NCI-H2029 treated with DMSO at 0.1 percent for 48 hours (cell line): ENCODE data around the gene PSMD13.
"Not testable (repeated sequence)": the region's sequence is repeated elsewhere in the genome, so short reads cannot be mapped to it uniquely, and the experiment has no call there.

Experiments
- DNase-seq: peaks from one replicate; lab custom pipeline; 2025; lab: John Stamatoyannopoulos, UW

Gene PSMD13

DNA sequence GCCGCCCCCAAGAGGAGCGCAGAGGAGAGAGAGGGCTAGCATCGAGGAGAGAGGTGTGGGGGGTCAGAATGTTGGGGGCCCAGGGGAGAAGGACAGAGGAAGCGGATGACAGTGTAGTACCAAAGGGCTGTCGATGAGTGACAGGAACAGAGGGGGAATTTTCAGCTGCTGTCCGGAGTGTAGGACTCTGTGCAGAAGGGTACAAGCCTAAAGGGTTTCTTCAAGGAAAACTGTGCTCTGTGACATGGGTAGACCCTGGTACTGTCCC is 36.1 kb downstream of the PSMD13 start:
- DNase-seq = no peak

GRCh38 chr11:276219-276618 is 39.4 kb downstream of the PSMD13 start:
- DNase-seq = no peak

- no peak for DNase-seq
These were observed 41.5 kb downstream of the PSMD13 start, which contains the start of gene NLRP6 for GRCh38 chr11:278001-278951. Gene NLRP6, plus strand, starts transcription at chr11:278407. Its CDS starts 163 bp downstream, at chr11:278570.

DNA sequence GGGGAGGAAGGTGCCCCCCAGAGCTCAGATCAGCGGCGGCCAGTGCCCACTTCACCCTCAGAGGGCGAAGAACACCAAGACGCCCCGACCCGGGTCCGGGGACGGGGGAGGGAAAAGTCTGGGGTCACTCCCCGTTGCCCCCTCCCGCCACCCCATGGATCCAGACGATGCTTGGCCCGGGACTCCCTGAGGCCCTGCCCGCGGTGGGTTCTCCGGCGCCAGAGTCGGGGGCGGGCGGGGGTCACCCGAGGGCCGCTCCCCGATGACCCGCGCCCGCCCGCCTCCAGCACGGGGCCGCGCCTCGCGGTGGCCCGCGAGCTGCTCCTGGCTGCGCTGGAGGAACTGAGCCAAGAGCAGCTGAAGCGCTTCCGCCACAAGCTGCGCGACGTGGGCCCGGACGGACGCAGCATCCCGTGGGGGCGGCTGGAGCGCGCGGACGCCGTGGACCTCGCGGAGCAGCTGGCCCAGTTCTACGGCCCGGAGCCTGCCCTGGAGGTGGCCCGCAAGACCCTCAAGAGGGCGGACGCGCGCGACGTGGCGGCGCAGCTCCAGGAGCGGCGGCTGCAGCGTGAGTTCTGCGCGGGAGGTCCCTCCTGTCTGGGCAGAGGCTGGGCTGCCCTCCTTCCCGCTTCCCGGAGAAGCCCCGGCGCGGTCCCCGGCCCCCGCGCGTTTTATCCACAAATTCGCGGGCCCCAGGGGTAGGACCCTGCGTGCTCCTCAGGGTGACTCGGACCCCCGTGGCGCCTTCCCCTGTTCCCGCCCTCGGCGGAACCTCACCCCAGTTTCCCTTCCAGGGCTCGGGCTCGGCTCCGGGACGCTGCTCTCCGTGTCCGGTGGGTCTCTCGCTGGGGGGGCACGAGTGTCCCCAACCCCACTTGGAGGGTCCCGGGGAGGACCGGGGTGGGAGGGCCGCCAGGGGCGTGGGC is 42.5 kb downstream of the PSMD13 start:
- no peak for DNase-seq

DNA sequence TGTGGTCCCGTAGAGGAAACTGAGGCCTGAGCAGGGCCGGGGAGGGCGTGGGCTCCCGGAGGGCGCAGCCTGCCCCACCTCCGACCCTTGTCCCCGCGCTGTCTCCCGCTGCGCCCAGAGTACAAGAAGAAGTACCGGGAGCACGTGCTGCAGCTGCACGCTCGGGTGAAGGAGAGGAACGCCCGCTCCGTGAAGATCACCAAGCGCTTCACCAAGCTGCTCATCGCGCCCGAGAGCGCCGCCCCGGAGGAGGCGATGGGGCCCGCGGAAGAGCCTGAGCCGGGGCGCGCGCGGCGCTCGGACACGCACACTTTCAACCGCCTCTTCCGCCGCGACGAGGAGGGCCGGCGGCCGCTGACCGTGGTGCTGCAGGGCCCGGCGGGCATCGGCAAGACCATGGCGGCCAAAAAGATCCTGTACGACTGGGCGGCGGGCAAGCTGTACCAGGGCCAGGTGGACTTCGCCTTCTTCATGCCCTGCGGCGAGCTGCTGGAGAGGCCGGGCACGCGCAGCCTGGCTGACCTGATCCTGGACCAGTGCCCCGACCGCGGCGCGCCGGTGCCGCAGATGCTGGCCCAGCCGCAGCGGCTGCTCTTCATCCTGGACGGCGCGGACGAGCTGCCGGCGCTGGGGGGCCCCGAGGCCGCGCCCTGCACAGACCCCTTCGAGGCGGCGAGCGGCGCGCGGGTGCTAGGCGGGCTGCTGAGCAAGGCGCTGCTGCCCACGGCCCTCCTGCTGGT is 43.4 kb downstream of the PSMD13 start:
- no peak for DNase-seq

GRCh38 chr11:280706-281485 is 44.1 kb downstream of the PSMD13 start:
- no peak for DNase-seq

DNA sequence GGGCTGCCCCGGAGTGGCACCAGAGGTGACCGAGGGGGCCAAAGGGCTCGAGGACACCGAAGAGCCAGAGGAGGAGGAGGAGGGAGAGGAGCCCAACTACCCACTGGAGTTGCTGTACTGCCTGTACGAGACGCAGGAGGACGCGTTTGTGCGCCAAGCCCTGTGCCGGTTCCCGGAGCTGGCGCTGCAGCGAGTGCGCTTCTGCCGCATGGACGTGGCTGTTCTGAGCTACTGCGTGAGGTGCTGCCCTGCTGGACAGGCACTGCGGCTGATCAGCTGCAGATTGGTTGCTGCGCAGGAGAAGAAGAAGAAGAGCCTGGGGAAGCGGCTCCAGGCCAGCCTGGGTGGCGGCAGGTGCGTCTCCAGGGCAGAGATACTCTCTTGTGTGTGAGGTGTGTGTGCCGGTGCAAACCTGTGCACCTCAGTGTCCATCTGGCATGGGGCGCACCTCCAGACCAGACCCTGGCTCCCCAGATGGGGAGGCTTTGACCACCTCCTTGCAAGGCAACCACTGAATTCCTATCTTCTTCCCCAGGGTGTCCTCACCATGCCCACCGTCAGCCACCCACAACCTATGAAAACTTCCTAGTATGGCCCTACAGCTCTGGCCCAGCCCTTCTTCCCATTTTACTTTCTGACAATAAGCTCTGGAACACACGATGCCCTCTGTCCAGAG is 44.8 kb downstream of the PSMD13 start:
- no peak for DNase-seq

- no peak for DNase-seq
These were observed 45.4 kb downstream of the PSMD13 start for GRCh38 chr11:282171-282570.

GRCh38 chr11:282630-283360 is 46.0 kb downstream of the PSMD13 start:
- DNase-seq = no peak

- DNase-seq = no peak
These were observed 46.8 kb downstream of the PSMD13 start for GRCh38 chr11:283405-284104.

DNA sequence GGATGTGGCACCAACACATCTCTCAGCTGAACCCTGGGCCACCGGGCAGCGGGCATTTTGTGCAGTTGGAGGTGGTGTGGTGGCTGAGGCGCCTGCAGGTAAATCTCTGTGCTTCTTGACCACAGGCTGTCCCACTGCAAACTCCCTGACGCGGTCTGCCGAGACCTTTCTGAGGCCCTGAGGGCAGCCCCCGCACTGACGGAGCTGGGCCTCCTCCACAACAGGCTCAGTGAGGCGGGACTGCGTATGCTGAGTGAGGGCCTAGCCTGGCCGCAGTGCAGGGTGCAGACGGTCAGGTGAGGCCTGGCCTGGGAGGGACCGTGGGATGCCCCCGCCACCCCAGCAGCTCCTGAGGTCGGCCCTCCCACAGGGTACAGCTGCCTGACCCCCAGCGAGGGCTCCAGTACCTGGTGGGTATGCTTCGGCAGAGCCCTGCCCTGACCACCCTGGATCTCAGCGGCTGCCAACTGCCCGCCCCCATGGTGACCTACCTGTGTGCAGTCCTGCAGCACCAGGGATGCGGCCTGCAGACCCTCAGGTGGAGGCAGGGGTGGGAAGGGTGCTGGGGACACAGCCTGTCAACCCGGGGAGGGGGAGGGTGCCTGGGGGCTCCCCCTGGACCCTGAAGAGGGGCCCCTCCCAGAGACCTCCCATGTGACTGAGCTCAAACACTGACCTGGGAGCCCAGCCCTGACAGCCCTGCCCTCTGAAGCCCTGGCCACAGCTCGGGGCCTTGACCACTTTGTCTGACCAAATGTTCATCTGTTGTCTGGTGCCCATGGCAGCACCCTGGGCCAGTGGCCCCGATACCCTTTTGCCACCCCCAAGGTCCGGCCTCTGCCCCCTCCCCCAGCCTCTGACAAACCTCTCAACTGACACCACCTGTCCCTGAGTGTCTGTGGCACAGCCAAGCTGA is 47.6 kb downstream of the PSMD13 start:
- no peak for DNase-seq

DNA sequence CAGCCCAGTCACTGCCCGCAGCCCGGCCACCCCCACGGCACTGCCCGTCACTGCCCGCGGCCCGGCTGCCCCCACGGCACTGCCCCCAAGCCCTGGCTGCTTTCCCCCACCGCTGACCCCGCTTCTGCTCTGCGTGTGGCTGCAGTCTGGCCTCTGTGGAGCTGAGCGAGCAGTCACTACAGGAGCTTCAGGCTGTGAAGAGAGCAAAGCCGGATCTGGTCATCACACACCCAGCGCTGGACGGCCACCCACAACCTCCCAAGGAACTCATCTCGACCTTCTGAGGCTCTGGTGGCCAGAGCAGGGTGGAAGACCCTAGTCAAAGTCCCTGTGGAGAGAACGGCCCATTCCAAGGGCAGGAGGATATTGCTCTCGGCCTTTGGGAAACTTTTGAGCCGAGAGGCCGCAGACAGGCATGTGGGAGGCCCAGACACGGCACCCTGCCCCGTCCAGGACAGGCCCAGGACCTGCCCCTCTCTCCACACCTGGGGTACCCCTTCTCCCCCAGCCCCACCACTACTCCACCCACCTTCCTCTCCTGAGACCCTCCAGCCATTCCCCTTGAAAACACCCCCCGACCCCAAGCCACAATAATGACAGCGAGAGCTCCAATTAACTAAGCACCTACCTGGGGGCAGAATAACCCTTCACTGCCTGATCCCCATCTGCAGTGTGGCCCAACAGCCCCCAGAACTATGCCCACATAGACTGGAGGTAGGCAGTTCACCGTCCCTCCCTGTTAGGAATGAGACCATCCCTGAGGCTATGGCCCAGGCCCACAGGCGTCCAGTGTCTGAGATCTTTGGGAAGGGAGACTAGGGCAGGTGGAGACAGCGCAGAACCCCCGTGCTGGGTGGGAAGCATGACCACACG is 48.5 kb downstream of the PSMD13 start:
- no peak for DNase-seq

- DNase-seq = no peak
These were observed 49.1 kb downstream of the PSMD13 start for GRCh38 chr11:285894-286220.

GRCh38 chr11:286977-287820 is 50.4 kb downstream of the PSMD13 start:
- DNase-seq = not testable (repeated sequence)

DNA sequence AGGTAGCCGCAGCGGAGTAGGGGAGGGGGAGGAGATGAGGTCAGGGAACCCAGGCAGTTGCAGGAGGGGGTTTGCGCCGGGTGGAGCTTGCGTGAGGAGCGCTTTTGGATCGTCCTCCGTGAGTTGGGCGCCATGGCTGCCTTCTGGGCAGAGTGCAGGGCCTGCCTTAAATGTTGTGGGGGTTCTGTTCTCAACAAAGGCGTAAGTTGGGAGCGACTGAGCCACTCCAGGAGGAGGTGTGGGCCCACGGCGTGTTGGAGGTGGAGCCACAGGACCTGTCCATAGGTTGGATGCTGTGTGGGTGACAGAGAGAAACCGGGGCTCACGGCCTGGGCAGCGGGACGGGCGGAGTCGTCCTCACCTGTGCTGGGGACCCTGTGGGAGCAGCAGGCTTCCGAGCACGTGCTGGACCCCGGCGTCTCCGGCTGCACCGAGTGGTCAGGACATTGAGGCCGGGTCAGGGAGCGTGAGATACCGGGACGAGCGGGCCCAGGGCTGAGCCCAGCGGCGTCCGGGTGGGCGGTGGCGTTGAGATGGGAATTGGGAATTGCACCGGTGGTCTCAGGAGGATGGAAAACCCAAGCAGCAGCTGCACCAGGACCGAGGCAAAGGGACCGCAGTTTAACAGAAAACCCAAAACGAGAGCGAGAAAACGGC is 51.2 kb downstream of the PSMD13 start:
- DNase-seq = no peak
